ENCODE data around the gene OR5A2. TPM values are rescaled to one million over a fixed set of nuclear protein-coding genes. Genes with fewer than 3 reads are reported as not detected.
"Not testable (repeated sequence)": the region's sequence is repeated elsewhere in the genome, so short reads cannot be mapped to it uniquely, and the experiment has no call there.

Gene OR5A2
- total and polyA plus RNA-seq, 2 of the 8 experiments (the other 6 are each of a cell fraction or from before 2014, with no cell fraction given) = not detected

GRCh38 chr11:59372324-59372723, 53.9 kb downstream of the OR5A2 start:
- H3K23ac ChIP-seq (ENCODE audit: insufficient read length); H4K20me1 ChIP-seq (replicated peaks in 1 of 2; ENCODE audit: control insufficient read depth in 1 of 2, insufficient read depth in 2 of 2, low read length in 2 of 2); H3K4me2 ChIP-seq (ENCODE audit: insufficient read depth in 1 of 2, low read depth in 2 of 2, low read length in 2 of 2); H3K79me2 ChIP-seq (ENCODE audit: control insufficient read depth in 1 of 2, insufficient read depth in 2 of 2, low read length in 2 of 2); H3K4me3 ChIP-seq (ENCODE audit: extremely low read depth in 1 of 4, insufficient read depth in 2 of 4, low read depth in 3 of 4, low read length in 4 of 4); H3K4me1 ChIP-seq (replicated peaks in 1 of 4; ENCODE audit: control insufficient read depth in 3 of 4, insufficient read depth in 4 of 4, low read length in 3 of 4); H3K23me2 ChIP-seq (ENCODE audit: low read depth, low read length); H3K56ac ChIP-seq (replicated peaks; ENCODE audit: insufficient read length, low read depth, low read length); H2BK5ac ChIP-seq (ENCODE audit: low read depth, low read length); H2AFZ ChIP-seq (ENCODE audit: low read length); H3K79me1 ChIP-seq (ENCODE audit: low read depth, low read length); POLR2A ChIA-PET (ENCODE audit: partially characterized antibody); DNase-seq (ENCODE audit: low read depth in 1 of 2, low spot score in 2 of 2); H3K18ac ChIP-seq (ENCODE audit: extremely low read depth, low read length); H2BK15ac ChIP-seq (ENCODE audit: low read length); H3K27me3 ChIP-seq (replicated peaks in 1 of 4; ENCODE audit: control insufficient read depth in 3 of 4, extremely low read depth in 1 of 4, insufficient read depth in 3 of 4, low read length in 3 of 4); H4K8ac ChIP-seq (ENCODE audit: extremely low read depth, insufficient read depth, low read length); H3K36me3 ChIP-seq (ENCODE audit: control insufficient read depth in 2 of 4, insufficient read depth in 4 of 4, low read length in 3 of 4); H3K14ac ChIP-seq (ENCODE audit: insufficient read length); H4K5ac ChIP-seq (ENCODE audit: insufficient read length, low read depth, low read length); H3K9ac ChIP-seq (replicated peaks in 1 of 4; ENCODE audit: extremely low read depth in 1 of 4, low read depth in 3 of 4, low read length in 3 of 4); FAIRE-seq; H2BK120ac ChIP-seq (replicated peaks; ENCODE audit: low read depth, low read length); H3K27ac ChIP-seq (ENCODE audit: low read depth, low read length); H2BK12ac ChIP-seq (ENCODE audit: low read depth, low read length); H3K4ac ChIP-seq (replicated peaks; ENCODE audit: insufficient read length, low read depth, low read length); H2BK20ac ChIP-seq (ENCODE audit: low read length); H4K91ac ChIP-seq (replicated peaks; ENCODE audit: insufficient read length, low read length); H2AK5ac ChIP-seq (ENCODE audit: low read depth, low read length): not testable (repeated sequence)
- CTCF ChIA-PET (ENCODE audit: partially characterized antibody) = interaction anchor here (0.6 kb wide), 1 partner anchor 512 kb away, joined by 3 read pairs; no protein-coding TSS in a partner anchor
- H3K9me3 ChIP-seq (ENCODE audit: insufficient read depth in 2 of 2, low read depth in 1 of 2, low read length in 1 of 2) = peaks cover 0 to 11% of the 10 kb centered on the region in 2 experiments; a peak in 2 of 4 replicates
- 73% methylated on average over 3 of the region's 3 CpGs; no CpG with 5 or more reads in 1 of the 2 experiments for WGBS, 2 experiments (ENCODE audit: extremely low coverage in 1 of 2, insufficient coverage in 1 of 2, insufficient read length in 1 of 2, insufficient replicate concordance in 2 of 2, low coverage in 1 of 2, low lambda C conversion rate in 2 of 2, missing lambda C conversion rate in 1 of 2)

Data from H1 (cell line).